Measurements from ENCODE around the gene MSLN.
"Not testable (repeated sequence)": the region's sequence is repeated elsewhere in the genome, so short reads cannot be mapped to it uniquely, and the experiment has no call there.

The MSLN gene

DNA sequence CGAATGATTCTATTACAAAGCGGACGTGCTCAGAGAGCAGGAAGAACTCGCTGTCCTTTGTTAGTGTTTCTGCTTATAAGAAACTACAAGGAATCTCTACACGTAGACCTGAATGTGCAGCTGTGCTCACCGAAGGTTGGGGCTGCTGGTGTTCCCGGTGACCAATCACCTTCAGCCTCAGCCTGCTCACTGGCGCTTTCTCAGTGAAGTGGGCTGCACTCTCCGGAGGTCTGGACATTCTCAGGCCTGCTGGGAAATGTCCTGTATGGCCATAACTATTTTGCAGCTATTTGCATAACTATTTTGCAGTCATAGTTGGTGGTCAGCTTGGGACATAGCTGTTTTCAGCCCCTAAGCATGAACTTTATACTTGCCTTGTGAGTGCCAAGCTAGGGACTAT, 10.0 kb upstream of the MSLN start:
- no peak overlapping the region for H3K9ac ChIP-seq (ENCODE audit: low read length)
- H3K9me3 ChIP-seq (ENCODE audit: control insufficient read depth, insufficient read depth, low read depth, low read length): no peaks in the 10 kb centered on the region
- no peaks in the 10 kb centered on the region for H3K36me3 ChIP-seq (ENCODE audit: control insufficient read depth, insufficient read depth, low read length)
- peaks cover 19% of the 10 kb centered on the region for H3K4me1 ChIP-seq (ENCODE audit: control insufficient read depth, insufficient read depth, low read length)
- no peak overlapping the region for H3K4me3 ChIP-seq (ENCODE audit: low read depth, low read length)
- H3K27ac ChIP-seq (ENCODE audit: low read depth, low read length): no peak overlapping the region
- H3K27me3 ChIP-seq (ENCODE audit: control insufficient read depth, insufficient read depth, low read length): peaks cover 7% of the 10 kb centered on the region; the same call in 1 of the 2 replicates

DNA sequence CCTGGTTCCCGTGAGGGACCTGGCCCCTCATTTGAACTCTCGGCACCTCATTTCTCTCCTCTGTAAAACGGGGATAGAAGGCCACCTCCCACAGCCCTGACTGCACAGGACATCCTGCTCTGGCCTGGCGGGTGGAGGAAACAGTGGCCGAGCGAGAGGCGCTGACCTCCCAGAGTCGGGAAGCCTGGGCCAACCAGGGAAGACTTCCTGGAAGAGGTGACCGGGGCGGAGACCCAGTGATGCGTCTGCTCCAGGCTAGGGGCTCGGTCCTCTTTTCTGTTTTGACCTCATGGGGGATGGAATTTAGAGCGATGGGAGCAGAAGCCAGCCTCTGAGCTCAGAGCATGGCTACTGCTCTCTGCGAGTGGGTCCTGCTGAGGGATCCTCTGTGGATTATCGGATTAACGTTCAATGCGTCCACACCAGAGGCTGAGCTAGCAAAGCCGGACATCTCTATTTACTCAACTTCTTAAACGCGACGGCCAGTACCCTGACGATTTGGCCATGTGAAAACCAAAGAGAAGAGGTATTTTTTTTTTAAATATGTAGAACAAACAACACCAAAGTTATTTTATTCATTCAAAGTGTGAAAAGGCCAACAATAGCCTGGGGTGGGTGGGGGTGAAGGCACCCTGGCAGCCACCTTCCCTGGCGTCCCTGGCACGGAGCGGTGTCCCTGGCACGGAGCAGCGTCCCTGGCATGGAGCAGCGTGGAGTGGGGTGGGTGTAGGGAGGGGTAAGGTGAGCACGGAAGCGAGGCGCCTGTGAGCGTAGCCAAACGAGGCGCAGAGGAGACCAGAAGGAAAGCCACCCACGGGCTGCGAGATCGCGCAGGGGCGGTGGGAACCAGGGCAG, 9.2 kb upstream of the MSLN start:
- Histone ChIP-seq H3K4me1 (ENCODE audit: control insufficient read depth, insufficient read depth, low read length) (peaks cover 19% of the 10 kb centered on the region), H3K36me3 (ENCODE audit: control insufficient read depth, insufficient read depth, low read length) (no peaks in the 10 kb centered on the region), H3K4me3 (ENCODE audit: low read depth, low read length) (peak overlapping the region; percentile 28; the same call in 1 of the 2 replicates), H3K9ac (ENCODE audit: low read length) (no peak overlapping the region), H3K9me3 (ENCODE audit: control insufficient read depth, insufficient read depth, low read depth, low read length) (no peaks in the 10 kb centered on the region), H3K27me3 (ENCODE audit: control insufficient read depth, insufficient read depth, low read length) (peaks cover 7% of the 10 kb centered on the region; the same call in 1 of the 2 replicates), H3K27ac (ENCODE audit: low read depth, low read length) (no peak overlapping the region)

- no peak overlapping the region for H3K27ac ChIP-seq (ENCODE audit: low read depth, low read length)
- H3K9ac ChIP-seq (ENCODE audit: low read length): no peak overlapping the region
- H3K9me3 ChIP-seq (ENCODE audit: control insufficient read depth, insufficient read depth, low read depth, low read length): no peaks in the 10 kb centered on the region
- H3K27me3 ChIP-seq (ENCODE audit: control insufficient read depth, insufficient read depth, low read length): peaks cover 7% of the 10 kb centered on the region; the same call in 1 of the 2 replicates
- H3K4me3 ChIP-seq (ENCODE audit: low read depth, low read length): peak overlapping the region; percentile 28; the same call in 1 of the 2 replicates
- H3K36me3 ChIP-seq (ENCODE audit: control insufficient read depth, insufficient read depth, low read length): no peaks in the 10 kb centered on the region
- H3K4me1 ChIP-seq (ENCODE audit: control insufficient read depth, insufficient read depth, low read length): peaks cover 19% of the 10 kb centered on the region
These were observed 8.6 kb upstream of the MSLN start for GRCh38 chr16:752007-752312.

GRCh38 chr16:754121-754607, 6.4 kb upstream of the MSLN start:
- H3K27me3 ChIP-seq (ENCODE audit: control insufficient read depth, insufficient read depth, low read length); H3K9ac ChIP-seq (ENCODE audit: low read length); H3K27ac ChIP-seq (ENCODE audit: low read depth, low read length); H3K4me3 ChIP-seq (ENCODE audit: low read depth, low read length); H3K9me3 ChIP-seq (ENCODE audit: control insufficient read depth, insufficient read depth, low read depth, low read length); H3K36me3 ChIP-seq (ENCODE audit: control insufficient read depth, insufficient read depth, low read length): not testable (repeated sequence)
- peaks cover 19% of the 10 kb centered on the region for H3K4me1 ChIP-seq (ENCODE audit: control insufficient read depth, insufficient read depth, low read length)

- Histone ChIP-seq H3K27me3 (ENCODE audit: control insufficient read depth, insufficient read depth, low read length) (peaks cover 7% of the 10 kb centered on the region; the same call in 1 of the 2 replicates), H3K4me1 (ENCODE audit: control insufficient read depth, insufficient read depth, low read length) (peaks cover 19% of the 10 kb centered on the region), H3K9me3 (ENCODE audit: control insufficient read depth, insufficient read depth, low read depth, low read length) (no peaks in the 10 kb centered on the region), H3K4me3 (ENCODE audit: low read depth, low read length) (no peak overlapping the region), H3K27ac (ENCODE audit: low read depth, low read length) (no peak overlapping the region), H3K36me3 (ENCODE audit: control insufficient read depth, insufficient read depth, low read length) (no peaks in the 10 kb centered on the region), H3K9ac (ENCODE audit: low read length) (no peak overlapping the region)
These were observed 5.9 kb upstream of the MSLN start for GRCh38 chr16:754656-755055.

DNA sequence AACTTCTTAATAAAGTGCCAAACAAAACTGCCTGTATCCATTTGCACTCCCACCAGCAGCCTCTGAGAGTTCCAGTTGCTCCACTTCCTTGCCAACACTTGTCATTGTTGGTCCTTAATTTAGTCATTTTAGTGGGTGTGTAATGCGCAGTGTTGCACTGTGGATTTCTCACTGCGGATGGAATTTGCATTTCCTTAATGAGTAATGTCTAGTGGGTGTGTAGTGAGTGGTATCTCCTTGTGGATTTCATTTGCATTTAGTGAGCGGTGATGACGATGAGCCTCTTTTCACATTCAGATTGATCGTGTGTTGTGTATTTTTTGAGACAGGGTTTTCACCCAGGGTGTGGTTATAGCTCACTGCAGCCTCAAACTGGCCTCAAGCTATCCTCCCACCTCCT, 4.1 kb upstream of the MSLN start:
- Histone ChIP-seq H3K27ac (ENCODE audit: low read depth, low read length) (no peak overlapping the region), H3K9ac (ENCODE audit: low read length) (no peak overlapping the region), H3K9me3 (ENCODE audit: control insufficient read depth, insufficient read depth, low read depth, low read length) (no peaks in the 10 kb centered on the region), H3K4me3 (ENCODE audit: low read depth, low read length) (no peak overlapping the region), H3K36me3 (ENCODE audit: control insufficient read depth, insufficient read depth, low read length) (no peaks in the 10 kb centered on the region), H3K4me1 (ENCODE audit: control insufficient read depth, insufficient read depth, low read length) (peaks cover 13% of the 10 kb centered on the region), H3K27me3 (ENCODE audit: control insufficient read depth, insufficient read depth, low read length) (peaks cover 7% of the 10 kb centered on the region; the same call in 1 of the 2 replicates)

DNA sequence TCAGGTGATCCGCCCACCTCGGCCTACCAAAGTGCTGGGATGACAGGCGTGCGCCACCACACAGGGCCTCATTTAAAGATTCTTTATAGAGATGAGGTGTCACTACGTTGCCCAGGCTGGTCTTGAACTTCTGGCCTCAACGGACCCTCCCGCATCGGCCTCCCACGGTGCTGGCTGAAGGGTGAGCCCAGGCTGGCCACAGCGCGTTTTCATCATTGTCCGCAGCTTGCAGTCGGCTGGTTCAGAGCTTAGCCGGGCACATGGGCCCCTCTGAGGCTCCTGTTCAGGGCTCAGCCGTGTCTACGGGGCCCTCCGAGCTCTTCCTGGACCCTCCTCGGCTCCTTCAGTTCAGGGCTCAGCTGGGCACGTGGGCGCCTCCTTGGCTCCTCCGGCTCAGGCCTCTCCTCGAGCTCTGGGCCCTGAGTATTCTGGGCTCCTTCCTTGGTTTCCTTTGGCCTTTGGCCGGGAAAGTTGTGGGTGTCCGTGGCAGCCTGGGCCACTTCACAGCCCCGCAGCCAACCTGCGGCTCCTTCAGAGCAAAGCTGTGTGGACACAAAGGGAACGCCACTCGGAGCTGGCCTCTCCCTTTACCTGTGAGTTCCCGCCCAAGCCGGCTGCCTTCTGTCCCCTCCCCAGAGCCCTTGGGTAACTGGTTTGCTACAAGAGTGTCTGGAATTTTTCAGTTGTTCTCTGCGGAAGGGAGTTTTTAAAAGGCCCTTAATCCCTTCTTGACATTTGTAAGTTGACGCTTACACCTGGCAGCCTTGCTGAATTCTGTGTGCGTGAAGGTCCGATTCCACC, 1.2 kb upstream of the MSLN start:
- 0 out of 2 replicates have a peak, but pooled peaks cover 3% of the 10 kb centered on the region for H3K4me1 ChIP-seq (ENCODE audit: control insufficient read depth, insufficient read depth, low read length)
- H3K27me3 ChIP-seq (ENCODE audit: control insufficient read depth, insufficient read depth, low read length): no peaks in the 10 kb centered on the region
- no peak overlapping the region for H3K4me3 ChIP-seq (ENCODE audit: low read depth, low read length)
- no peaks in the 10 kb centered on the region for H3K9me3 ChIP-seq (ENCODE audit: control insufficient read depth, insufficient read depth, low read depth, low read length)
- no peaks in the 10 kb centered on the region for H3K36me3 ChIP-seq (ENCODE audit: control insufficient read depth, insufficient read depth, low read length)
- H3K27ac ChIP-seq (ENCODE audit: low read depth, low read length): no peak overlapping the region
- H3K9ac ChIP-seq (ENCODE audit: low read length): no peak overlapping the region

DNA sequence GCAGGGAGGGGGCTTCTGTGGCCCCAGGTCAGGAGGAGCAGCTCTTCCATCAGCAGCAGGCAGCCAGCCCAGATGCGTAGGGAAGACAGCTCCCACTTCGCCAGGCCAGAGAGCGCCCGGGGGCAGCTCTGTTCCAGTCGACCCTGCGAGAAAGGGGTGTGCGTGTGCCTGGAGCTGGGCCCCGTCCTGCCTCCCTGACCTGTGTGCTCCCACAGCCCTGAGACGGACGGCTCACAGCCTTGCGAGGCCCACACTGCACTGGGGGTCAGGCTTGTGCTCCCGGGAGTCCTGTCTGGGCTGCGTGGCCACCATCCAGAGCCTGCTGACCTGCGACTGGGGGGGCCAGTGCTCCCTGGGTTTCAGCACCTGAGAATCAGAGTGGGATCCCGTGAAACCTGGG, 469 bp upstream of the MSLN start:
- no peaks in the 10 kb centered on the region for H3K27me3 ChIP-seq (ENCODE audit: control insufficient read depth, insufficient read depth, low read length)
- H3K36me3 ChIP-seq (ENCODE audit: control insufficient read depth, insufficient read depth, low read length): no peaks in the 10 kb centered on the region
- H3K4me3 ChIP-seq (ENCODE audit: low read depth, low read length): no peak overlapping the region
- H3K4me1 ChIP-seq (ENCODE audit: control insufficient read depth, insufficient read depth, low read length): 0 out of 2 replicates have a peak, but pooled peaks cover 3% of the 10 kb centered on the region
- H3K9ac ChIP-seq (ENCODE audit: low read length): no peak overlapping the region
- H3K9me3 ChIP-seq (ENCODE audit: control insufficient read depth, insufficient read depth, low read depth, low read length): no peaks in the 10 kb centered on the region
- no peak overlapping the region for H3K27ac ChIP-seq (ENCODE audit: low read depth, low read length)

DNA sequence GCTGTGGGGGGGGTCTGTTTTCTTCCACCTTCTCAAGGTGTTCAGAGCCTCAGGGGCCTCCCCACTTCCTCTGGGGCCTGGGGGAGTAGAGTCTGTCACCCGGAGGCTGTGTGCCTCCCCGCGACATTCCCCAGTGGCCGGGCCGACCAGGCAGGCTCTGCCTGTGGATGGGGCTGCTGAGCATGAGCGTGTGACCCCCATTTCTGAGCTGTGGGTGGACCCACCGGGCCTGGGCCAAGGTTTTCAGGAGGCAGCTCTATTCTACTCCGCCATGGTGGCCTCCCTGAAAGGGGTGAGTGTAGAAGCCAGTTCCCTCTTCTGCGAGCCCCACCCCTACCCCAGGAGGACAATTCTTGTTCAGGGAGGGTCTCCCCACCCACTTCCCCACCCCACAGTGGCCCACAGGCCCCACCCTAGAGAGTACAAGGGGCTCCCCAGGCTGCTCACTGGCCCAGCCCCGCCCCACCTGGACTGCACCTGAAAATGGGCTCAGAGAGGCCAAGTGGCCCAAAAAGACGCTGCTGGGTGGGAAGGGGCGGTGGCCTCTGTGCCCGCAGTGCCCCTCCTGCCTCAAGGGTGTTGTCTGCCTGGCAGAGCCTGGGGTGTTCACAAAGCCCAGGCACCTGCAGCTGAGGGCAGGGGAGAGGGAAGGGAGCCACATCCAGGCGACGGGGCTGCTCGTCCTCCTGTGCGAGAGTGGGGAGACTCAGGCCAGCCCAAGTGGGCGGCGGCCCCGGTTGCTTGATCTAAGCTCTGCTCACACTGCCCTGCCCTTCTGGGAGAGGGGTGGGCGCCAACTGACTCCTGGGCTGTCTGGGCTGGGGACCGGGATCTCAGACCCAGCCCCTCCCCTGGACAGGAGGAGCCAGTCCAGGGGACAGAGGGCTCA, 1.3 kb downstream of the MSLN start:
- Histone ChIP-seq H3K36me3 (ENCODE audit: control insufficient read depth, insufficient read depth, low read length) (no peaks in the 10 kb centered on the region), H3K9ac (ENCODE audit: low read length) (no peak overlapping the region), H3K4me1 (ENCODE audit: control insufficient read depth, insufficient read depth, low read length) (0 out of 2 replicates have a peak, but pooled peaks cover 3% of the 10 kb centered on the region), H3K27ac (ENCODE audit: low read depth, low read length) (no peak overlapping the region), H3K27me3 (ENCODE audit: control insufficient read depth, insufficient read depth, low read length) (no peaks in the 10 kb centered on the region), H3K9me3 (ENCODE audit: control insufficient read depth, insufficient read depth, low read depth, low read length) (no peaks in the 10 kb centered on the region), H3K4me3 (ENCODE audit: low read depth, low read length) (no peak overlapping the region)

- H3K4me1 ChIP-seq (ENCODE audit: control insufficient read depth, insufficient read depth, low read length): 0 out of 2 replicates have a peak, but pooled peaks cover 3% of the 10 kb centered on the region
- H3K27me3 ChIP-seq (ENCODE audit: control insufficient read depth, insufficient read depth, low read length): no peaks in the 10 kb centered on the region
- no peak overlapping the region for H3K9ac ChIP-seq (ENCODE audit: low read length)
- H3K27ac ChIP-seq (ENCODE audit: low read depth, low read length): no peak overlapping the region
- H3K9me3 ChIP-seq (ENCODE audit: control insufficient read depth, insufficient read depth, low read depth, low read length): no peaks in the 10 kb centered on the region
- no peak overlapping the region for H3K4me3 ChIP-seq (ENCODE audit: low read depth, low read length)
- H3K36me3 ChIP-seq (ENCODE audit: control insufficient read depth, insufficient read depth, low read length): no peaks in the 10 kb centered on the region
These were observed 2.2 kb downstream of the MSLN start for GRCh38 chr16:762595-763268.
